K562 (cell line): ENCODE data around the gene PBX1.

Experiments used
- CEBPG ChIP-seq, 3 experiments: fragments of 200-800 bp in 1 of 3; sonication (Bioruptor generic) in 1 of 3; sonication (generic) in 1 of 3; formaldehyde crosslinking in 1 of 3; IDR thresholded peaks in 2 of 3; conservative IDR thresholded peaks in 1 of 3; 2 replicates each; pipeline versions ENCODE4 v1.6.1 to v1.8.0; 2016 to 2022; ENCODE audit warnings: missing compliant biosample characterization in 2 of 3, missing genetic modification characterization in 2 of 3, mild to moderate bottlenecking in 1 of 3, missing genetic modification reagents in 1 of 3
- NR3C1 ChIP-seq: sonication (generic); formaldehyde crosslinking; IDR thresholded peaks from 2 replicates; pipeline ENCODE4 v1.8.1; 2022; ENCODE audit warnings: missing genetic modification reagents

- TF ChIP-seq CEBPG (CRISPR knock-in tag; IDR thresholded peaks at IDR 0.05) (no peak), CEBPG (tag; conservative IDR thresholded peaks at IDR 0.05 in 1 of 2, IDR thresholded peaks at IDR 0.05 in 1 of 2) (no peak), NR3C1 (CRISPR knock-in tag) (no peak)
These were observed 288.0 kb downstream of the PBX1 start for GRCh38 chr1:164846731-164847691.
